Sigmoid colon (tissue), 4 donors: Measurements from ENCODE around the gene SYT7.

Experiments
- CTCF ChIP-seq, 4 experiments: fragments of 450-650 bp in 3 of 4; fragments of 200-600 bp in 1 of 4; IDR thresholded peaks; one replicate each; pipeline ENCODE4 v1.5.1; 2016 to 2019; ENCODE audit warnings: antibody characterized with exemption in 4 of 4, mild to moderate bottlenecking in 3 of 4, moderate library complexity in 2 of 4
- EP300 ChIP-seq, 4 donors: sonication (generic); formaldehyde crosslinking; IDR thresholded peaks; one replicate each; pipeline ENCODE4 v1.6.1; 2017; ENCODE audit warnings: antibody characterized with exemption in 4 of 4

- peak in 1 of 4 experiments; percentile 7 for TF ChIP-seq CTCF (IDR thresholded peaks at IDR 0.05)
- TF ChIP-seq EP300 (IDR thresholded peaks at IDR 0.05) = no peak
These were observed at the start of gene SYT7 for GRCh38 chr11:61581030-61581928.
